GM15510 (cell line): ENCODE results near the gene SDF2.

Source experiments
- POLR2A ChIP-seq: IDR thresholded peaks from 3 replicates; pipeline ENCODE4 v1.6.1; 2011; ENCODE audit warnings: borderline replicate concordance; ENCODE audit not compliant: insufficient read length; ENCODE audit errors: extremely low read depth

The SDF2 gene, protein sequence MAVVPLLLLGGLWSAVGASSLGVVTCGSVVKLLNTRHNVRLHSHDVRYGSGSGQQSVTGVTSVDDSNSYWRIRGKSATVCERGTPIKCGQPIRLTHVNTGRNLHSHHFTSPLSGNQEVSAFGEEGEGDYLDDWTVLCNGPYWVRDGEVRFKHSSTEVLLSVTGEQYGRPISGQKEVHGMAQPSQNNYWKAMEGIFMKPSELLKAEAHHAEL

DNA sequence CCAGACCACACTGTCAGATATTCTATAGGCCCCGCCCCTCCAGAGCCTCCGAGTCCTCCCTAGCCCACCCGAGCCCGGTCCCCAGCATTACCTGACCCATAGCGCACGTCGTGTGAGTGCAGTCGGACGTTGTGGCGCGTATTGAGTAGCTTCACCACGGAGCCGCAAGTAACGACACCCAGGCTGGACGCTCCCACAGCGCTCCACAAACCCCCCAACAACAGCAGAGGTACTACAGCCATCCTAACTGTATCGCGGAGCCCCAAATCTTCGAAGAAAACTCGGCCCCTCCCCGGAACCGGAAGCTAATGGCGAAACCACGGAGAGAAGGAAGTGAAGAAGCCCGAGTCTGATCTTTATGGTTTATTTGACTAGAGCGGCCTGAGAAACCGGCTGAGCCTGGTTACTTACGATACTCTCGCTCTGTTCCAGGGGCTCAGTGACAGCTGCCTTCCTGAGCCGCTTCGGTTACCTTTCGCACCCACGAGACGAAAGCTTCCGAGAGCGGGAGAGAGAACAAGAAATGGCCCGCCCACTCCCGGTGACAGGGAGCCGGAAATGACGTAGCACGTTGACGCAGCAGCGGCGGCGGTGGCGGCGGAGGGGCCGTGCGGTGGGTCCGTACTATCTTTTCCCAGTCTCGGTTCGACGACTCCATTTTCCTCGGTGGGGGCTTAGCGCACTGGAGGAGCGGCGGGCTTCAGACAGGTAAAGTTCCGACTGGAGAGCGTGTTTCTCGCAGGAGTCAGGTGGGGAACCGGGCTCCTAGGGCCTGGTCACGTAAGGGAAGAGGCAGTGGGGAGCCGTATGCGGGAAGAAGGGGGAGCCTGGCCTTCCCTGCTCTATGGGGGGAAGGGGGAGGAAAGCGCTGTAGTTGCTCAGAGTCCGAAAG, at the start of gene SDF2, which contains the start of gene SUPT6H:
SDF2 (minus strand) TSS at position 272 of the 892 bp plus-strand sequence; CDS start at position 242, 30 bp downstream.
SUPT6H (plus strand) TSS at position 571 of the 892 bp plus-strand sequence. CDS start 11,197 bp downstream, outside the sequence.
- TF ChIP-seq POLR2A, result peak; percentile 85

DNA sequence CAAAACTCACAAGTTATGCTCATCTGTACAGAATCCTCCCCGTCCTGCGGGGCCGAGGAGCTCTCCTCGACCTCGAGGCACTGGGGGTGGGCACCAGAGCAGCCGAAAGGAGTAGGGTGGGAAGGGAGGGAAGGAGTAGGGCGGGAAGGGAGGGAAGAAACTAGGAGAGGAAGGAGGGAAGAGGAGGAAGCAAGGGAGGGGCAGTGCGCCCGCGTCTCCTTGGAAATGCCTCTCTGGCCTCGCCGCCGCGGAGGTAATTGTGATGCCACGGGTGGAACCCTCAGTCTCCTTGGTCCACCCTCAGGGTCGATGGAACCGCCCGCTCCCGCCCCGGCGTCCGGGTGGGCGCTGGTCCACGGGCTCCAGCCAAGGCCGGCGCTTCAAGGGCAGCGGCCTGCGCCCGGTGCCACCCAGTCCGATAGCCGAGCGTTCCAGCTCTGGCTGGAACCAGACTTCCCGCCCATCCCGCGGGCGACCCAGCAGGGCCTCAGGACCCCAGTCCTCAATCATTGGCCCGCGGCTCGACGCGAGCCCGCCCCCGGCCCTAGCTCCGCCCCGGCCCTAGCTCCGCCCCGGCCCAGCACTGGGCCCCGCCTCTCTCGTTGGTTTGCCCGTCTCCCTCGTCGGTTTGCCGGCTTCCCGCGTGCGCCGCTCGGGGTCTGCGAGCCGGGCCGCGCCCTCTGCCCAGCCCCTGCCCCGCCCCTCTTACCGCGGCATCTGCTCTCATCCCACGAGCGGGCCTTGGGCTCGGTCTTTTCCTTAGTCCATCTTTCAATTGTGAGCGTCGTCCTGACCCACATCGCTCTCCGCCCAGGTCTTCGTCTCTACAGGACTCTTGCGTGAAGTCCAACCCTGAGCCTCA, 49.4 kb upstream of the SDF2 start:
- TF ChIP-seq POLR2A, result peak; percentile 71

DNA sequence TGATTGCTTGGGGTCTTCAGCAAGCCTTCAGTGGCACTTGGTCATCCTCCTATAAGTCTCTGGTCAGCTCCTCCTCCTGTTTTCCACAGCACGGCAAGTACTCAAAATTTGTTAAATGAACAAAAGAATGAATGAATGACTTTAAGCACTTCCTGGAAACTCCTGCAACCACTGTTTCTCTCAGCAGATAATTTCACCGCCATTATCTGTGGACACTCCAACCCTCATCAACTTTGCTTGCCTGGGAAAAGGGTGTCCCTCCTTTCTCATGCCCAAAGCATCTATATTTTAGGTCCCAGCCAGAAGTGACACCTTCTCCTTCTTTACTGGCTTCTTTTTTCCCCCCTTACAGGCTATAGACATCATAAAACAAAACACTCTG, 45.6 kb upstream of the SDF2 start:
- TF ChIP-seq POLR2A, result no peak

DNA sequence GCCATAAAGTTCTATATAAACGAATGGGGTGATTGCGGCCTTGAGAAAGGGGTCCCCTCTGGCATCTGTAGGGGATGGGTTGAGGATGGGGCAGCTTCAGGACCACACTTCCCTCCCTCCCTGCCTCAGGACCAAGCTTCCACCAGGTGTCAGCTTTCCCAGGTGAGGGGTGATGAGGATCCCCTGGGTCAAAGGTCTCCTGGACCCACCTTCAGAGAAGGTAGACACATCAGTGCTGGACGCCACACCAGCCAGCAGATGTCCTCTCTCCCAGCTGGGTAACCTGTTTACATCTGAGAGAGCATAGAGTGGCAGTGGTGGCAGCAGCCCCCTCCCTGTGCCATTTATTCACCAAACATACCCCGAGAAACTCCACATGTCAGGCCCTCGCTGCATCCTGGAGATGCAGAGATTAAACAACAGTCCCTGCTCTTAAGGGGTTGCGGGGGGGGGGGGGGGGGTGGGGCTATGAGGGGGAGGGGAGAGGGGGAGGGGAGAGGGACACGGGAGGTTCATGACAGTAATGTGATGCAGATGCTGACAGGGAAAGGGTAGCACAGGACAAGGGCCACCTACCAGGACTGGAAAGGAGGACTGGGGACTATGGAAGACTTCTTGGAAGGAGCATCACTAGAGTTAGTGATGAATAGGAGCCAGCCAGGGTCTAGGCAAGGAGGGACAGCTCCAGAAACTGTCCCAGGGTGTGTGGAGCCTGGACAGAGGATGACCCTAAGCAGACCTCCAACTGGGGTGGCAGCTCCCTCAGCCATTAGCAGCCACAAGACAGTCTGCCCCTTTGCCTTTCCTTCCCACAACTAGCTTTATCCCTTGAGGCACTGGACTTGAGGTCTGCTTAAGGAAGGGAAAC, 45.0 kb upstream of the SDF2 start:
- TF ChIP-seq POLR2A, result no peak

DNA sequence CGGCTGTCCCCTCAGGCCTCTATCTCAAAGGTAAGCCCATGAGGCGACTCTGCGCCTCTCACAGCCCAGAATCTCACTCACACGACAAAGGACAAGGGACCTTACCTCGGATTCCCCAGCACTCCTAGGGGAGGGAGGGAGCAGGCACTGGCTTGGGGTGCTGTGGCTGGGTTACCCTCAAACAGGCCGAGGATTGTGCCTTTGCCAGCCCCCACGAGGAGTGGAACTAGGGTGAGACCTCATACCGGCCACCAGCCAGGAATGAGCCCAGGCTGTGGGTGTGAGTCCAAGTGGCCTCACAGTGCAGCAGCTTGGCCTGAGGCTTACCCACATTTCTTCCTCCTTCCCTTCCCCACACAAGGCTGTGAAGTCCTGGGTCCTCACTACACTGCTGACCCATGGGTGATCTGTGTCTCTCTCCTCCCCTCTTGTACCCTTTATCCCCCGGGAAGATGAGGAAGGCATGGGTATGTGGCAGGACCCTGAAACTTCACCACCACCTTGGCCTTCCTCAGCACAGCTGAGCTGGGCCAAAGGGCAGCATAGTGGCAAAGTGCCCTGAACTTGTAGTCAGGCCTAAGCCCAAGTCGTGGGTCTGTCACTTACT, 44.1 kb upstream of the SDF2 start:
- TF ChIP-seq POLR2A, result no peak

DNA sequence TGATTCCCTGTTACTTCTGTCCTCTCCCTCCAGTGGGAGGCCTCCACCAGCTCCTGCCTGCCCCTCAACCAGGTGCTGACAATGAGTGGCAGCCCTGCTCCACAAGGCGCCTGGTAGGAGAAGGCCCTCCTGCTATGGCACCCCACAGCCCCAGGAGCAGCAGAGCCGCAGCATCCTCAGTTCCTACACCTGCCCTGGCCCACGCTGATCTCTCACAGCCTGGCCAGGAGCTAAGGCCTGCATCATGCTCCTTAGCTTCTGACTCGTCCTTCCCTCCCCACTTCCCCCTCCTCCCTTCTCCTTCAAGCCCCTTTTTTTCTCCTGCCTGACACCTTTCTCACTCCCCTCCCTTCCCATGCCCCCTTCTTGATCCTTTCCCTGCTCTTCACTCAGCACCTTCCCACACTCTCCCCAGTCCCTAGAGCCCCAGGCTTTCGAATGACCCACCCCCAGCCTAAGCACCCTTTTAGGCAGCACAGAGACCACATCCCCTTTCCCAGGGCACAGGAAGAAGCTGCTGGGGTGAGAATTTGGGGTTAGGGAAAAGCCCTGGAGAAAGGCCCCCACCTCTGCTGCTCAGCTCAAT, 43.5 kb upstream of the SDF2 start:
- no peak for TF ChIP-seq POLR2A

DNA sequence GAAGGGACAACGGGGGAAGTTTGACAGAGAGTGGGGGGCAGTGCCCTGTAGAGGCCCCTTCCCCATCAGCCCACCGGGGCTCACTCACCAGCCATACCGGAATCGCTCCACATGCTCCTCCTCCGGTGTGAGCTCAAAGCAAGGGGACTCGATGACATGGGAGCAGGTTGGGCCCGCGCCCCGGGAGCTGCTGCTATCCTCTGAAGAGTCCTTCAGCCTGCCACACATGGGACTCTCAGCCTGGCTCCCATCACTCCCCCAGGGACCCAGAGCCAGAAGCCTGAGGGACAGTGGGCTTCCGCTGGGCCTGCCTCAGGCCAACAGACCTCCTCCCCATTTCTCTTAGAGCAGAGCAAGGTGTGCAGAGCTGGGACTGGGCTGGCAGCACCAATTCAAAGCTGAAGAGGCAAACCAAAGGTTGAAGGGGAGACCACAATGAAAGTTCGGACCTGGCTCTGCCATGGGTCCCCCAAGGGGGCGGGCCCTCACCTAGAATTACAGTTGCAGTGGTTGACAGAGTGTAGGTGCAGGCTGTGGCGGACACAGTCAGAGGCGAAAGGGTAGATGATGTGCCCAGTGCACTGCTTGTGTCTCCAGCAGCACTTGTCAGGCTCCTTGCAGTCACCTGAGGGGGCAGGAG, 42.6 kb upstream of the SDF2 start:
- no peak for TF ChIP-seq POLR2A

DNA sequence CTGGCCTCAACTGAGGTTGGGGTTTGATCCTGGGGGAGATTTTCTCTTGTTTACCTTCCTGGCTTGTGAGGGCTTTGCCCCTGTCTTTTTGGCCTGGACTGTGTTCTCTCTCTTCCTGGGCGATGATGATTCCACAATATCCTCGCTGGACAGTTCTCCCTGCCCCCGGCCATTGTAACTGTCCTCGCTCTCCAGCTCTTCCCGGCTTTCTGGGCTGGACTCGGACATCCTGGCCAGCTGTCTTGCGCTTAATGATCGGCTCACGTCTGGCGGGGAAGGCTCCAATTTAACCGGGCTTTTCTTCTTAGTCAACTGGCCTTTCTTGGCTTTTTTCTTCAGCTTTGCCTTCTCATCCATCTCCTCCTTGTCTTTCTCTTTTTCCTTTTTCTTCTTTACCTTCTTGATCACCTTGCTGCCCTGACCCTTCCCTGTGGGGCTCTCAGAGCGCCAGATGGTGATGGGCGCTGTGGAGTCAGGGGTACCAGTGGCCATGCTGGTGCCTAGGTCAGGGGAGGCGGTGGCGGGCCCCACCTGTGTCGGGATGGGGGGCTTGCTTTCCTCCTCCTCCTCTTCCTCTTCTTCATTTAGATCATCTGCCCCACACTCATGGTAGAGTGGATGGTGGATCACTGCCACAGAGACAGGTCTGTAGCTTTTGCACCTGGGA, 42.0 kb upstream of the SDF2 start:
- TF ChIP-seq POLR2A, result no peak

DNA sequence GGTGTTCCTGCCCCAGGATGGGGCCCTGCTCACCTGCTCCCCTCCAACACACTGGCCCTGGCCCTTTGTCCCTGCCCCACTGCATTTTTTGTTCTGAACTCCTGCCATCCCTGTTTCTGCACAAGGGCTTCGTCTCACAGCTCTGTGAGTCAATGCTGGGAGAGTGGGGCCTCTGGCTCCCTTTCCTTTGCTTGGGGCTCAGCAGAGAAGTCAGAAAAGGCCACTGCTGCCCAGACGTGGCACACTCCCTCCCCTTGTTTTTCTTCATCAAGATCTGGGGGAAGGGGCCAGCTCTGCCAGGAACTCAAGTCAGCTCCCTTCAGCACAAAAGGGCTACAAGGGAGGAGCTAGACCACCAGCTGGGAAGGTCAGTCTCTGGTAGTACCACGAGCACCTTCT, 41.0 kb upstream of the SDF2 start:
- TF ChIP-seq POLR2A, result no peak

DNA sequence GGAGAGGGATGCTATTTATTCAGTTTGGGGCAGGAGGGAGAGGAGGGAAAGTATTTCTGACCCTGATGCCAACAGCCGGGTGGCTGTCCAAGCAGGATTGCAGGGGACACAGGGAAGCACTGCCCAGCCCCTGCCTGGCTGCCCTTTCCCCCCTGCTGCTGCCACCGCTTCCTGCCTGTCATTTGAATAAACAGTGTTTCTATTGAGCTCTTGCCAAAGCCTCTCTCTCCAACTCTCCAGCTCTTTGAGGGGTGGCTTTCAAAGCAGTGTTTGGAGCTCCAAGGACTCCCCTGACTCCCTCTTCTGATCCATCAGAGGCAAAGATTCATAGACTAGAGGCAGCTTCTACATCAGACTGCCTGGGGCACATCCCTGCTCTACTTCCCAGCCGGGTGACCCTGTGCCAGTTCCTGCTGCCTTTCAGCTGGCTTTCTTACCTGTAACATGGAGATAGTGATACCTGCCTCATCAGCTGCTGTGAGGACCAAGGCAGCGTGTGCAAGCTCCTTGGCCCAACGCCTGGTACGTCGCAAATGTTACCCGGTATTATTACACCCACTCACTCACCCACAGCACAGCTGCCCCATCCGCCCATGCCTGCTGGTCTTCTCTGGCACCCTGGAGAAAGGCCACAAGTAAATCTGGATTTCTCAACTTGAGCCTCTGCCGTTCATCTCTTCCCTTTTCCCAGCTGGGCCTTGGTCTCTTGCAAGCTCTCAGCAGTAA, 40.5 kb upstream of the SDF2 start:
- TF ChIP-seq POLR2A, result no peak

DNA sequence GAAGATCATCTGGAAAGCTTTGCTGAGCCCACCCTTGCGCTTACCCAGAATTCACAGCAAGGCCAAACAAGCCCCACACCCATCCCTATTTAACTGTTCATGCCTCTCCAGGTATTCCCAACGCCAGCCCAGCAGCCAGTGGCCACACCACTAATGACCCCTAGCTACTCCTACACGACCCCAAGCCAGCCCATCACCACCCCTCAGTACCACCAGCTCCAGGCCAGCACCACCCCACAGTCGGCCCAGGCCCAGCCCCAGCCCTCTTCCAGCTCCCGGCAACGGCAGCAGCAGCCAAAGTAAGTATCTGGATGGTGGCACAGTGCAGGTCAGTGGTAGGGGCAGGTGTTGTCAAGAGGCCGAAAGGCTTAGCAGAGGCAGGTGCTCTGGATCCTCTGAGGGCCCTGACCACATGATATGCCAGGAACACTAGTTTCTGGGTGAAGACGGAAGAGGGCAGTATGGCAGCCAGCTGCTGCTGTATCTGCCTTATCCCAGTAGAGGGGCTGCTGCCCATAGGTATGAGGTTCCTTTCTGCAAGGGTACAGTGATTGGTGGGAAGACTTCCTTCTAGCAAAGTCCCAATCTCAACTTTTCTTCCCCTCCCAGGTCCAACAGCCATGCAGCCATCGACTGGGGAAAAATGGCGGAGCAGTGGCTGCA, 39.3 kb upstream of the SDF2 start:
- TF ChIP-seq POLR2A, result no peak

DNA sequence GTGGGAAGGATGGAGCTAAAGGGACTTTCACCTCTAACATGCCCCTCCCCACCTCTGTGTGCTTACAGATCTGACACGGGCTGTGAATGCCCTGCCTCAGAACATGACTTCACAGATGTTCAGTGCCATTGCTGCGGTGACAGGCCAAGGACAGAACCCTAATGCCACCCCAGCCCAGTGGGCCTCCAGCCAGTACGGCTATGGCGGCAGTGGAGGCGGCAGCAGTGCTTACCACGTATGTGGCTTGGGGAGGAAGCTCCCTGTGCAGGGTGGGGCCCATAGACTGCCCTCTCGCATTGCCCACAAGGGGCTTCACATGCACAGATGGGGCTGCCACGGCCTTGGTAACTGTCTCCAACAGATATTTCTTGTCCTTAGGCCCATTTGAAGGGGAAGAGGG, 38.6 kb upstream of the SDF2 start:
- no peak for TF ChIP-seq POLR2A
